Measurements from ENCODE around the gene NKX1-1.

DNA sequence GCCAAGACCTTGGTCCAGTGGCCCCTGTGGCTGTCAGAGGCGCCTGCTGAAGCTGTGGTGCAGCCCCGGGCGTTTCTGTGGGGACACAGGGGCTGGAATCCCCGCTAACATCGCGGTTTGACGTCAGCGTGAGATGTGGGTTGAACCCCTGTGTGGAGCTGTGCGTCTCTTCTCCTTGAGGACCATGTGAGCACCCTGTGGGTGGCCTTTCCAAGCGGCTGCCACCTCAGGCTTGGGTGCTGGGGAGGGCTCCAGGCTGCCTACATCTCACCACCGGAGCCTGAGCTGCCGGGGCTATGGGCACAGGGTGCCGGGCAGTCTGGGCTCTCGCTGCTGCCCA lies 31.6 kb downstream of the NKX1-1 start:
- TF ChIP-seq RFX5 (IDR thresholded peaks at IDR 0.05) (no peak), REST (IDR thresholded peaks at IDR 0.05) (no peak), NR3C1 (IDR thresholded peaks at IDR 0.05) (no peak), ZC3H11A (IDR thresholded peaks at IDR 0.05) (no peak)
